Hematopoietic multipotent progenitor cell treated with erythropoietin and hydrocortisone succinate and interleukin-3 and kit ligand, for 17 days (in vitro differentiated cells): ENCODE measurements around the gene MAPKAP1.

Experiments
- DNase-seq: peaks from one replicate; pipeline ENCODE4 v3.0.0-alpha.2; 2015; ENCODE audit warnings: low spot score

MAPKAP1 gene

DNA sequence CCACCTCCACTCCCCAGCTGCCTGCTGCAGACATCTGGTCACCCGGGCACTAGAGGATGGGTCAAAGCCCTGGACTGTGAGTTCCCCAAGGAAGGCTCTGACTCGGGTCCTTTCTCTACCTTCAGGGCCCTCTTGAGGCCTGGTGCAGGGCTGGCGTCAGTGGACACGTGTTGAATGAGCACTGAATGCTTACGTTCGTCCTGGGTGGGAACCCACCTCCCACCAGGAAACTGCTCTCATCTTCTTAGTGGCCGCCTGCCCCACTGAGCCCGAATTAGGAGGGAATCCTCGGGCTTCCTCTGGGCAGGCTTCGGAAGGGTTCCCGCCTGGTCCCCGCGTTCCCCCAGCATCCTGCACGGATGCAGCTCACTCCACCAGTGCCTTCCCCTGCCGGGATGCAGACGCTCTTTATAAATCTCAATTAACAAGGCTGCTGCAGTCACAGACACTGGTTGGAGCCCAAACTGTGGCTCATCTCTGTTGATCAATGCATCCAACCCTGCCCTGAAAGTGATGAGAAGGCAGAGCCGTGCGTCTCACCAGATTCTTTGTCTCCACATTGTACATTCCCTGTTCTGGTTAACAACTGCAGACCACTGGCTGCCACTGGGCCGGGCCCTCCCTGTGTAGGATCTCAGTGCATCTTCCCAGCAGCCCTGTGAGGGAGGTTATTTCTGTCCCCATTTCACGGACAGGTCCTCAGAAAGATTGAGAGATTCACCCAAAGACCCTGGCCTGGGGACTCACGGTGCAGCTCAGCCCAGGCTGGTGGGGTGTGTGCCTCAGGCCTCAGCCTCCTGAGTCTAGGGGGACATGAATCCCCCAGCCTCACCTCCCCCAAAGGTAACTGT is 276.6 kb downstream of the MAPKAP1 start:
- no peak for DNase-seq

DNA sequence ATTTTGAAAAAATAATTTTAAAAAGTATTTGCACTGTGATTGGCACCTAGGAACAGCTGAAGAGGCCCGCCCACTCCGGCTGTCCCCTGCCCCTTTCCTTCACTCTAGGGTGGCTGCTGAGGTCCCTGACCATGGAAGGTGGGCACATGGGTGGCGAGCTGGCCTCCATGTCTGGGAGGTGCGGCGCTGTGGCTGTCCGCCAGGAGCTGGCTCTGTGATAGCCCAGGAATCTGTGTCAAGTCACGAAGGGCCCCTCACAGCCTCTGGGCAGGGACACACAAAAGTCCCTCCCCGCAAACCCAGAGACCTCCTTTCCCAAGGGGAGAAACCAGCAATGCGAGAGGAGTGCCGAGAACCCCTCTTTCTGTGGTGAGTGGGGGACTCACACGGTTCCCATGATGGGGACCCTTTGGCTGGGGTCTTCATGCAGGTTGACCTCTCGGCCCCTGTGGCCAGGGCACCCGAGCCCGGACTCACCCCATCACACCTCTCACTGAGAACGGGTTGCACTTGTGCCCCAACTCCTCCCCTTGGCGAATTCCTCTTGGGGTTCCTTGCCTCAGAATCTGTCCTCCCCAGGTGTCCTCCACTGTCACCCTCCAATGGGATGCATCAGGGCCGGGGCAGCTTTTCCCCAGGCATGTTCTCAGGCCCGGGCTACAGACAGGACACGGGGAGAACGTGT is 277.4 kb downstream of the MAPKAP1 start:
- DNase-seq: no peak

DNA sequence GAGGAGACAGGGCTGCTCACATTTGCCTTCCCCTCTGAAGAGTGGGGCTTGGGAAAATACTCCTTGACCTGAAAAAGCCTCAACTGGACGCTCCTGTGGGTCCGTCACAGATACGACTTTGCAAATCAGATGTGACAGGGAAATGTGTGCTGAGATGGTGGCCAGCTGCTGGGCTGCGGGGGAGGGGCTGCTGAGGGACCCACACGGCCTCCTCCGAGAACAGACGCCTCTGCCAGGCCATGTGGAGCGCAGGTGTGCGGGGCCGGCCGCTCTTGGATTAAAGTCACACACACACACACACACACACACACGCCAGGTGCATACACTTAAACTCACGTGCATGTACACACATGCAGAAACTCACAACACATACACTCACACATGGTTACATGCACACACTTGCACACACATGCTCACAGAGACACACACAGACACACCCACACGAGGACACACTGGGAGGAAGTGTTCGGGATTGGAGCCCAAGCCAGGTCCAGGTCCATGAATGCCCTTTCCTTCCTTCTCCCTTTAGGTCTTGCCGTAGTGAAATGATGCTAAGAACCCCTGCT is 278.0 kb downstream of the MAPKAP1 start:
- DNase-seq: no peak

DNA sequence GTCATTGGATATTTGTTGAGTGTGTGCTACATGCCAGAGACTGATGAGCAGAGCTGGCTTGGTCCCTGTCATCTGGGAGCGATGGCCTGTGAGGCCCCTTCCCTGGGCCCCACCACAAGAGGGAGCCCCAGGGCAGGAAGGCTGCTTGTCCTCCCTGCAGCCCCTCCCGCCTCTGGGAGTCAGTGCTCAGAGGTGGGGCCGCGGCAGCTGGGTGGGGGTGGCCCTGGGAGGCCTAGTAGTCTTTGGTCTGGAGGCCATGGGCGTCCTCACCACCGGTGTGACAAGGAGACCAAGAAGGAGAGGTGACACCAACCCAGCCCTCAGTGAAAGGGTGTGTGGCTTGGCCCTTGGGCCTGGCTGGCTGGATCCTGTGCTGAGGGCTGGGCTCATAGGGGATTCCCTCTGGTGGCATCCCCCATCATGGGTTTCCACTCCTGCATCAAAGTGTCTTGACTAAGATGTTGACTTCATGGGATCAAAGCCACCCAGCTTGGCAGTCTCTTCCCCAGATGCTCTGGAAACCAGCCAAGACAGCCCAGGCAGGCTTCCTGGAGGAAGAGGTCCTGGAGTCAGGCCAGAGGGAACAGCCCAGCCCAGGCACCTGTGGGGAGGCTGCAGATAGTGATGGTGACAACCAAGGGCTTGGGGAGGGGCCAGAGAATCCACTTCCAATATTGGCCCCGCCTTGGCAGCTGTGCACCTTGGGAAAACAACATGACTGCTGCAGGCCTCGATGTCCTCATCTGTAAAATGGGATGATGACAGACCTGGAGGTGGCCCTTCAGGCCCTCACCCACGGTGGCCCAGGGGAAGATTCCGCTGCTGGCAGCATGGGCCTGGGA is 278.7 kb downstream of the MAPKAP1 start:
- DNase-seq: no peak

DNA sequence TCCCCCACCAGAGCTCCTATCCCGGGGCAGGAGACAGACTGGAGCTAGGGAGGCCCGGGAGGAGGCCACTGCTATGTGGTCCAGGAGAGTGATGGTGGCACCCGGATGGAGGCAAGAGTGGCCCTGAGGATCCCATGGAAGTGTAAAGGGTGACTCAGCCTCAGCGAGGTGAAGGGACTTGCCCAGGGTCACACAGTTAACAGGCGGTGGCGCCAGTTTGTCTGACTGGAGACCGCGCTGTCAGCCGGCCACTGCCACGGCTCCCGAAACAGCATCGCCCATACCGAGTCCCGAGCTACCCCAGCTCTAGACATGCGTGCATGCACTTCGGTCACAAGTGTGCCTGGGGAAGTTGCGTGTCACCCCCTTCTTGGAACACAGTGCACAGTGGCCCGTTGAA is 279.5 kb downstream of the MAPKAP1 start:
- DNase-seq: no peak

DNA sequence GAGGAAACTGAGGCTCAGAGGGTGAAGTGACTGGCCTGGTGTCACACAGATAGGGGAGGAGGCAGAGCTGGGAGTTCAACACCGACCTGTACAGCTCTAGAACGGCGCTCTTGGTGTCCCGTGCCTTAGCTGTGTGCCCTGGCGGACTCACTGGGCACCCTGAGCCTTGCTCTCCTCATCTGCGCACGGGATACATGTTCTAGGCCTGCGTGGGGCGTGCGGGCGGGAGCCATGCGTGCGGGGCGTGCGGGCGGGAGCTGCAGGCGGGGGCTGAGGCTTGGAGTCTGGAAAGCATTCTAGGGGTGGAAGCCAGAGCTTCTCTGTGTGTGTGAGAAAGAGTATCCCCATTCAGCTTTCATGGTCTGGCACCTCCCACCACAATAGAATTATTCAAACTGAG is 280.1 kb downstream of the MAPKAP1 start:
- no peak for DNase-seq

DNA sequence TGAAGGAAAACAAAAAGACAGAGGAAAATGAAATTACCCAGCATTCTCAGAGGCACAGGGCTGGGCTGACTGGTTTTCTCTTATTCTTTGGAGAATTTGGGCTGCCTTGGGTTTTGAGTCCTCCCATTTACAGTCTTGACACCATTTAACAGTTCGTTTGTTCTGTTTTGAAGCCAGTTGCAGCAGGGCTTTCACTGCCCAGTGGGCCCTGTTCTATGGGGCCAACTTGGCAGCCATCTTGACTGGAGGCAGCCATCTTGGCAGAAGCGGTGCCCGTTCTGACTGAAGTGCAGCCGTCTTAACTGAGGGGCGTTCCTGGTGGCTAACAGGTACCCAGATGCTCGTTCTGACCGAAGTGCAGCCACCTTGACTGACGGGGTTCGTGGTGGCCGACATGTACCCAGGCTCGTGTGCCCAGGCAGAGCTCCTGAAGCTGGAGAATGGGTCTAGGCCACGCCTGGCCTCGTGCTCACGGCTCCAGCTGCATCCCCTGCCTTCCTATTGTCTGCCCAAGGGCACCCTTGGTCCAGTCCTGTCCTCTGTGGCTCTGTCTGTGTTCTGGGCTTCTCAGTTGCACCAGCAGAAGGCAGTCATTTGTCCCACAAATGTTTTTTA is 281.0 kb downstream of the MAPKAP1 start:
- no peak for DNase-seq

DNA sequence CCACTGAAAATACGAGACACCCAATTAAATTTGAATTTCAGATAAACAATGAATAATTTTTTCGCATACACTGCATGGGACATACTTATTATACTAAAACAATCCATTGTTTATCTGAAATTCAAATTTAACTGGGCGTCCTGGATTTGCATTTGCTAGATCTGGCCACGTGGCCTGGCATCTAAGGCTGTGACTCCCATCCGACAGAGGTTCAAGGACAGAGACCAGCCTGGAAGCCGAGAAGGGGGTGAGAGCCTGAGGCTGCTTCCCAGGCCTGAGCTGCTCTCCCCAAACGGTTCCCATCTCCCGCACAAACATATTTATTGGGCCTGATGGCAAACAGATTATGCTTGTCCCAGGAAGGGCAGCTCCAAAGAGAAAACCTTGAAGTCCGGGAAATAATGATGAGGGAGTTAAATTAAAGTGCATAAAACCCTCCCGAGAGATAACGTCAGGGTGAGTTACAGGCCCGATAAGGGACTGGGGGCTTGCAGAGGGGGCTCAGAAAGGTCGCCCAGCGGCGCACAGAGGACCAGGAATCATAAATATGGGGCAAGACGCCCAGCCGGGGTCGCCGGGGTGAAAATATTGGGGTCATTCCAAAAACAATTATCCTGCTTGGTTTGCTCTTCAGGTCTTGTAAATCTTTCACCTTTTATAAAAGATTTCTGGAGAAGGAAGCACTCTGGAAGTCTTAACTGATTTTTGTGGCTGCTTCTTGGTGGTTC is 281.7 kb downstream of the MAPKAP1 start:
- no peak for DNase-seq

DNA sequence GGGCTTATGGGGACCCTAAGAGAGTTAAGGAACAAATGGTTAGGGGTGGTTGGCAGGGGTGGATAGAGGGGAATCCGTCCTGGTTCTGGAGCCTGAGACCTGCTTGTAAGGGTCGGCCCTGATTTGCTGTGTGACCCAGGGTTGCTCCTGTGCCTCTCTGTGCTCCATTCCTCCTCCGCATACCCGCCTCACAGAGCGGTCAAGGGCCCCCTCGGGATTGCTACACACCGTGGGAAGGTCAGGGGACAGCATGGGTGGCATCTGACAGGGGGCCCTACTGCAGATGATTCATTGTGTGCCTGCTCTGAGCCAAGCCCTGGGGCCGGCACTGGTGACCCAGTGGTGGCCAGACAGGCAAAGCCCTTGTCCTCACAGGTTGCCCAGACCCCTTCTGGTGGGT is 283.0 kb downstream of the MAPKAP1 start:
- DNase-seq: no peak

DNA sequence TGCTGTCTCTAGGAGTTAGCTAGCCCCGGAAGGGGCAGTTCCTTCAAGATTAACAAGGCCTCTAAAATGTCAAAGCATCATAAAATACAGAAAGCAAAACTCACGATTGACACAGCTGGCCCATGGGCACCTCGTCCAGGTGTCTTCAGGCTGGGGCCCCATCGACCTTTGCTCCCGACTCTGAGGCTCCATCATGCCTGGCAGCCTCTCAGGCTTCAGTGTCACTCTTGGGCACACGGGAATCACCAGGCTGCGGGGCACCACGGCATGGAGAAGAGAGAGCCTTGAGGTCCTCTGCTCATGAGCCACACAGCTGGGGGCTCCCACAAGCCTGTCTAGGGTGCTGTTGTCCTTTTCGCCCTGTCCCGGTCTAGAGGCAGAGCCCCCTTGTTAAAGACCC is 284.2 kb downstream of the MAPKAP1 start:
- DNase-seq: no peak

DNA sequence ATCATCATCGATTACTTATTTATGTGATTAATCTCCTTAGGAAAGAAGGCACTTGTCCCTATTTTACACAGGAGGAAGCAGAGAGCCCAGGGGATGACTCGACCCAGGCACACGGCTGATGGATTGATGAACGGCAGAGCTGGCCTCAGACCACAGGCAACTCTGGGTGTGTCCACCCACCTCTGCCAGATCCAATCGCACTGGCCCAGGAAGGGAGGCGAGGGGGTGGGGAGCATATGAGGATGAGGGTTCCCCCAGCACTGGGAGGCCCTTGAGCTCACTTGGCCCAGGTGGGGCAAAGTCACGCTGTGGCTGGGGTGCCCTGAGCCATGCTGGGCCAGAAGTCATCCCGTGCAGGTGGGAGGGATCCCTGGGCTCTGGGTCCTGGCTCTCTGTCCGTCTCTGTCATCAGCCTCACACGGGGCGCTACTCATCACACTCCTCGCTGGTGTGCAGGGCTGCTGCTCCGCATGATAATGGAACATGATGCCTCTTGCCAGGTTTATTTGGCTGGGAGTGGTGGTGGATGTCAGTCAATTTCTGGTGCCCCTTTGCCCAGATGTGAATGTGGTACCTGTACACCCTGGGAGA is 285.3 kb downstream of the MAPKAP1 start:
- DNase-seq: no peak

DNA sequence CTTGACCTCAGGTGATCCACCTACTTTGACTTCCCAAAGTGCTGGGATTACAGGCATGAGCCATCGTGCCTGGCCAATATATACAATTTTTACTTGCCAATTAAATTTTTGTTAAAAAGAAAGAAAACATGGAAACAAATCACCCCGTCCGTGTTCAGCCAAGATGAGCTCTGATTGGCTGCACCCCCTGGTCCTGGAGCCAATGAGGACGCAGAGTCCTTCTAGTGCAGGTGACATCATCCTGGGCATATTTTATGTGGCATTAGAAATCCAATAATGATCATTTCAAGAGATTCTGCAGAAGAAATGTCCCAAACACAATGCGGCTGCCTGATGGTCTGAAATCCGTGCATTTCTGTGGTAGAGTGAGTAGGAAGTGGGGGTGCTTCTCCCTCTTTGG is 285.8 kb downstream of the MAPKAP1 start:
- DNase-seq: no peak

DNA sequence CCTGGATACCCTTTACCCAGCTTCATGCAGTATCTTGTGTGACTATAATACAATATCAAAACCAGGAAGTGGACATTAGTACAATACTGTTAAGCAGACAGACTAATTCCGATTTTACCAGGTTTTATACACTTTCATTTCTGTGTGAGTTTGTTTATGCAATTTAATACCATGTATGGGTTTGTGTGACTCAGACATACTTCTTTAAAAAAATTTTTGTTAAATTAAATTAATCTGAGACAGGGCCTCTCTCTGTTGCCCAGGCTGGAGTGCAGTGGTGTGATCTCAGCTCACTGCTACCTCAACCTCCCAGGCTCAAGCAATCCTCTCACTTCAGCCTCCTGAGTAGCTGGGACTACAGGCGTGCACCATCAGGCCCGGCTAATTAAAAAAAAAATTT is 288.6 kb downstream of the MAPKAP1 start:
- no peak for DNase-seq

DNA sequence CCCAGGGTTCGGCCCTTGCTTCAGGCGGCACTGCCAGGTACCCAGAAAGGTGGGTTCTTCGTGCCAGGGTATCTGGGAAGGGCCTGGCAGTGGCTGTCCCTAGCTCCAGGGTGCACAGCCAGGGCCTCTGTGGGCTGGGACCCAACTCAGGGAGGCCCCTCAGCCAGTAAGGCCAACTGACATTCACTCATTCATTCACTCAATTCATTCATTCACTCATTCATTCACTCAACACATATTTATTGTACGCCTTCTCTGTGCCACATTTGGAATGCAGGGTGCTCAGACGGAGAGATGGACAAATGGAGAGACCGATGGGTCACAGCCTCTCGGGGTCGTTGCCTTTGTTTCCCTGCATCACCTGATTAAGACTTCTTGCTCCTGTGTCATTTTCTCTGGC is 290.5 kb downstream of the MAPKAP1 start:
- no peak for DNase-seq

DNA sequence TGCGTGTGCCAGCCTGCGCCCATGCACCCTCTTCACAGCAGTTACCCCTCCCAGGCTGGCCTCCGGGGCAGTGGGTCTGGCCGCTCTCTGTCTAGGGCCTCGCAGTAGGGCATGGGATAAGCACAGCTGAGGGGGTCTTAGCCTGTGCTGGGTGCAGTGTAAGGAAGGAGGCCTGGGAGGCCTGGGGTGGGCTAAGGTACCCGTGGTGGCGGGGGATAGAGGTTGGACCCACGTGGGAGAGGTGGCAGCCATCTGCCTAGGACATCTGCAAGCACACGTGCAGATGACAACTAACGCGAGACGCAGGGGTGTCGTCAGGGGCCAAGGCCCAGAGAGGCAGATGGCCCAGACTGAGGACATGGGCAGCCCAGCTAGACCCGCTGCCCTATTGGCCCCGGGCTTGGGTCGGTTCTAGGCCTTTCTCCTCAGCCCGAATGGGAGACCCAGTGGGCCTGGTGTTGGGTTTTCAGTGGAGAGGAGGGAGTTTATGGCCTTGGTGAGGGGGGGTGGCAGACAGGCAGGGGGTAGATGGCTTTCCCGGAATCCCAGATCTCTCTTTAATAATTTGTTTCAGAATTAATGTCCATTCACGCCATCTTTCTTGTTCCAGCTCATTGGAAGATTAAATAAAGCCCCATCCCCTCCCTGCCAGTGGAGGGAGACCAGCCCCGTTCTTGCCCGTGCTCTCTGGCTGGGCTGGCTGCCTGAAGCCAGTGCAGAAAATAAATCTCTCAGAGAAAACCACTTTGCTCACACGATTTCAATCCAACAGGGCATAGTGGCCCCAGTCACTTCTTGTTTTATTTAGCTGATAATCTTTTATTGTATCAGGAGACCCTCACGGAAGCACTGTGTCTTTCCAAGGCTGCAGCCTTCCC is 291.2 kb downstream of the MAPKAP1 start:
- DNase-seq: no peak

DNA sequence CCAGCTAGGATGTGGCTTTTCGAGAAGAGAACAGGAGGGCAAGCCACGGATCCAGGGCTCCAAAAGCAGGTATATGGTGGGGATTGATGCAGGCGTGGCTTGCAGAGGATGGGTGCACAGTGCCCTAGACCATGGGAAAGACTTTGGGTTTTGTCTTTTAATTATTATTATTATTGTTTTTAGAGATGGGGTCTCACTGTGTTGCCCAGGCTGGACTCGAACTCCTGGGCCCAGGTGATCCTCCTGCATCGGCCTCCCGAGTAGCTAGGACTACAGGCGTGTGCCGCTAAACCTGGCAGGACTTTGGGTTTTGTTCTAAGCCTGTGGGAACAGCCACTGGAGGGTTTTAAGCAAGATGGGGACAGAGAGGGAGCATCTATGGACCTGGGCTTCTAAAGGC is 293.4 kb downstream of the MAPKAP1 start:
- no peak for DNase-seq

DNA sequence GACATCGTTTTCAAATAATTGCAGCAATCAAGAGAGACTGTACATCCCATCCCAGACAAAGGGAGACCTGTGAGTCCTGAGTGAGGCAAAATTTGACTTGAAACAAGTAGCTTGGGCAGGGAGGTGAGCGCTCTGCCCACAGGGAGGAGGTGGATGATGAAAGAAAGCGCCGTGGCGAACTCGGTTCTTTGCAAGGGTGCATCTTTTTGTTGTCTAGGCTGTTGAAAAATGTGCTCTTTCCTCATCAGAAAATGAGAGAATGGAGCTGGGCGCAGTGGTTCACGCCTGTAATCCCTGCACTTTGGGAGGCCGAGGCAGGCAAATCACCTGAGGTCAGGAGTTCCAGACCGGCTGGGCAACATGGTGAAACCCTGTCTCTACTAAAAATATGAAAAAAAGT is 294.8 kb downstream of the MAPKAP1 start:
- no peak for DNase-seq

DNA sequence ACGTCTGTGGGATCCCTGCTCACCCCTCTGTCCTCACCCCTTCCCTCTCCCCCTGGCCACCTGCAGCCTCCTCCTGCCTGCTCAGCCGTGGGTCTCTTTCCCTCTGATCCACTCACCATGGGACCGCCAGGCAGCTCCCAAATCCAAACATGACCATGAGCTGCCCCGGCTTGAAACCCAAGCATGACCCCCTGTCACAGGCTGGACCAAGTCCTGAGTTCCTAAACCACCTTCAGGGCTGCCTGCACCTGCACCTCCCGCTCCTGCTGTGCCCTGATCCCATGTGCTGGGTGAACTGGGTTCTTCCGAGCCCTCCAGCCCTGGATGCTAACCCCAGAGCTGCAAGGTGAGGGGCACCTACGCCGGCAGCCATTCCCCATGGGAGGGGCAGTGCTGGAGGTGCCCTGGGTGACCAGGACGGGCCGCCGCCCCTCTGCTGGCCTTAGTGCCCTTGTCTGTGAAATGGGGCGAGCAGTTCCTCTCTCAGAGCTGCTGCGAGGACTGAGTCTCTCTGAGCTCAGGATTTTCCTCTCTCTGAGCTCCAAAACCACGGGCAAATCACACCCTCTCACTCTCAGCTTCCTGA is 295.7 kb downstream of the MAPKAP1 start:
- no peak for DNase-seq

DNA sequence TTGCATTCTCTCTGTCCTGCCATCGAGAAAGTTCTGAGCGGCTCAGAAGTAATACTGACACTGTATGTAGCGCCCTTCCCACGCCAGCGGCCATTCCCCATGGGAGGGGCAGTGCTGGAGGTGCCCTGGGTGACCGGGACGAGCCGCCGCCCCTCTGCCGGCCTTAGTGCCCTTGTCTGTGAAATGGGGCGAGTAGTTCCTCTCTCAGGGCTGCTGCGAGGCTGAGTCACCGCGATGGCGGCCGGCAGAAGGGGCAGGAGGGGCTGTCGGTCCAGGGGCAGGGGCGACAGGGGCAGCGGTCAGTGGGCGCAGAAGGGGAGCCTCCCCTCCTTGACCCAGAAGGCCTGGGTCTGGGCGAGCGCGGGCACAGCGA is 296.5 kb downstream of the MAPKAP1 start:
- no peak for DNase-seq
